ENCODE data around the gene DHX36. TPM values are rescaled to one million over a fixed set of nuclear protein-coding genes. Genes with fewer than 3 reads are reported as not detected.

Gene DHX36
- total and polyA plus RNA-seq, 9 donors = 23.7 to 89.5 (median 57.0) TPM

- Histone ChIP-seq H3K4me3 (no peak overlapping the region), H3K4me1 (ENCODE audit: insufficient read depth) (peaks cover 1% of the 10 kb centered on the region), H3K36me3 (no peaks in the 10 kb centered on the region), H3K9me3 (no peaks in the 10 kb centered on the region), H3K27me3 (no peaks in the 10 kb centered on the region), H3K27ac (no peak overlapping the region)
- intact Hi-C loops (cut with DNase I) = no loop called here
- no peak for DNase-seq
- WGBS, 3 donors = 42 to 61% (median 43%) methylated on average over 2 of the region's 2 CpGs
- TF ChIP-seq CTCF (IDR thresholded peaks at IDR 0.05) (no peak), POLR2A (IDR thresholded peaks at IDR 0.05) (no peak), EP300 (IDR thresholded peaks at IDR 0.05) (no peak)
These were observed 49.0 kb downstream of the DHX36 start for GRCh38 chr3:154275292-154275691.

GRCh38 chr3:154274348-154274747 is 49.9 kb downstream of the DHX36 start:
- H3K36me3 ChIP-seq = no peaks in the 10 kb centered on the region
- intact Hi-C loops (cut with DNase I) = no loop called here
- no peak for DNase-seq
- H3K27ac ChIP-seq = no peak overlapping the region
- TF ChIP-seq EP300 (IDR thresholded peaks at IDR 0.05) (no peak), CTCF (IDR thresholded peaks at IDR 0.05) (no peak), POLR2A (IDR thresholded peaks at IDR 0.05) (no peak)
- WGBS, 3 donors = 4 to 15% (median 11%) methylated on average over 2 of the region's 2 CpGs
- H3K4me3 ChIP-seq = no peak overlapping the region
- no peaks in the 10 kb centered on the region for H3K27me3 ChIP-seq
- H3K4me1 ChIP-seq (ENCODE audit: insufficient read depth) = peaks cover 1% of the 10 kb centered on the region
- H3K9me3 ChIP-seq = no peaks in the 10 kb centered on the region

GRCh38 chr3:154273381-154273780 is 50.9 kb downstream of the DHX36 start:
- Histone ChIP-seq H3K27ac (no peak overlapping the region), H3K4me1 (ENCODE audit: insufficient read depth) (no peaks in the 10 kb centered on the region), H3K36me3 (no peaks in the 10 kb centered on the region), H3K27me3 (no peaks in the 10 kb centered on the region), H3K4me3 (no peak overlapping the region), H3K9me3 (no peaks in the 10 kb centered on the region)
- no peak for DNase-seq
- TF ChIP-seq POLR2A (IDR thresholded peaks at IDR 0.05) (no peak), CTCF (IDR thresholded peaks at IDR 0.05) (no peak), EP300 (IDR thresholded peaks at IDR 0.05) (no peak)
- intact Hi-C loops (cut with DNase I) = no loop called here
- WGBS, 3 donors = 44 to 54% (median 49%) methylated on average over 2 of the region's 2 CpGs

GRCh38 chr3:154254527-154254926 is 69.8 kb downstream of the DHX36 start:
- no peak overlapping the region for H3K4me3 ChIP-seq
- TF ChIP-seq CTCF (IDR thresholded peaks at IDR 0.05) = no peak
- TF ChIP-seq POLR2A (IDR thresholded peaks at IDR 0.05) = no peak
- TF ChIP-seq EP300 (IDR thresholded peaks at IDR 0.05) = no peak
- no peak overlapping the region for H3K27ac ChIP-seq
- WGBS, 3 donors = 57 to 64% (median 61%) methylated on average over 8 of the region's 8 CpGs
- no peaks in the 10 kb centered on the region for H3K27me3 ChIP-seq
- no peaks in the 10 kb centered on the region for H3K9me3 ChIP-seq
- H3K4me1 ChIP-seq (ENCODE audit: insufficient read depth) = no peaks in the 10 kb centered on the region
- no peak for DNase-seq
- H3K36me3 ChIP-seq = no peaks in the 10 kb centered on the region
- intact Hi-C loops (cut with DNase I) = loop anchor here in 3 of 4 donors (10.0 kb wide), 1 partner anchor 160 kb away; no protein-coding TSS in a partner anchor
